ENCODE results near the gene DENND2C. TPM values are rescaled to one million over a fixed set of nuclear protein-coding genes. Genes with fewer than 3 reads are reported as not detected.

The DENND2C gene
- total and polyA plus RNA-seq, 2 donors (not counting 1 experiment from before 2014, with no cell fraction given), result 1.3 to 1.7 TPM

GRCh38 chr1:114588196-114588689 is 81.6 kb downstream of the DENND2C start:
- Histone ChIP-seq H3K4me1 (ENCODE audit: control insufficient read depth, extremely low read depth, insufficient read depth, low read length) (no peaks in the 10 kb centered on the region), H3K4me2 (ENCODE audit: extremely low read depth, insufficient read depth, low read length) (no peak overlapping the region), H3K9me3 (ENCODE audit: control insufficient read depth, insufficient read depth, low read depth, low read length) (no peaks in the 10 kb centered on the region), H3K27me3 (ENCODE audit: control insufficient read depth, insufficient read depth, low read length) (no peaks in the 10 kb centered on the region), H2AFZ (ENCODE audit: low read length) (no peak overlapping the region), H3K79me2 (ENCODE audit: control insufficient read depth, insufficient read depth, low read length) (no peaks in the 10 kb centered on the region), H3K4me3 (replicated peaks in 1 of 4; ENCODE audit: control extremely low read depth in 1 of 4, insufficient read depth in 1 of 4, low read depth in 3 of 4, low read length in 4 of 4) (no peak overlapping the region), H3K9ac (ENCODE audit: insufficient read depth, low read length) (no peak overlapping the region), H4K20me1 (ENCODE audit: control insufficient read depth, extremely low read depth, insufficient read depth, low read length) (no peaks in the 10 kb centered on the region), H3K36me3 (ENCODE audit: control insufficient read depth, insufficient read depth, low read length) (no peaks in the 10 kb centered on the region), H3K27ac (ENCODE audit: insufficient read depth, low read length) (no peak overlapping the region)
- DNase-seq (ENCODE audit: low read depth in 2 of 2), result no peak
- TF ChIP-seq CTCF (conservative IDR thresholded peaks at IDR 0.05 in 1 of 2, IDR thresholded peaks at IDR 0.05 in 1 of 2; ENCODE audit: low read depth in 1 of 2, low read length in 2 of 2) (no peak), EZH2 (IDR thresholded peaks at IDR 0.05; ENCODE audit: low read length, missing control alignments) (no peak)

DNA sequence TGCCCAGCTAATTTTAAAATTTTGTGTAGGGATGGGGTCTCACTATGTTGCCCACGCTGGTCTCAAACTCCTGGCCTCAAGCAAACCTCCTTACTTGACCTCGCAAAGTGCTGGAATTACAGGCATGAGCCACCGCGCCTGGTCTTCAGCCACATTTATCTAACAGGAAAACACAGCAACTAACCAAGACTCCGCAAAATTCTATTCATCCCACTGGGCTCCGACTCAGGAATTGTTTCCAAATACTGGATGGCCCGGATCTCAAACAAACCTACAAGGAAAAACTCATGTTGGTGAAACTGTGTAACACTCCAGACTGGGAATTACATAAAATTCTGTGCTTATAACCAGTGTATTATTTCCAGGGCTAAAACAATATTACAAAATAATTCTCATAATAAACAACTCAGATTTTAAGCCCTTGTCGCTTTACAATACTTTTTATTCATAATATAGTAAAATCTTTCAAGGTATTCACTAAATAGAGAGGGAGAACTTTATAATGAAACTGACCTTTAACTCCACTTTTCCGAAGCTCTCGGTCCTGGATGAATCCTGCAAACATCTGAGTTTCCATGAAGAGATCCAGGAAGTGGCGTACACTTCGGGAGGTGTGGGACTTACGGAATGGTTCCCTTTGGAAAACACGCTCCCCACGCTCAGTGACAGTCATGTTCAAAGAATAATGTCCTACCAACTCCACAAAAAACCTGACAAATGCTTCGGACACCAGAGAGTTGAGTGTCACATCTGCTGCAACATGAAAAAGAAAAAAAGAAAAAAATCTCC is 82.5 kb downstream of the DENND2C start:
- Histone ChIP-seq H3K27me3 (ENCODE audit: control insufficient read depth, insufficient read depth, low read length) (no peaks in the 10 kb centered on the region), H2AFZ (ENCODE audit: low read length) (no peak overlapping the region), H3K9me3 (ENCODE audit: control insufficient read depth, insufficient read depth, low read depth, low read length) (no peaks in the 10 kb centered on the region), H4K20me1 (ENCODE audit: control insufficient read depth, extremely low read depth, insufficient read depth, low read length) (no peaks in the 10 kb centered on the region), H3K4me3 (replicated peaks in 1 of 4; ENCODE audit: control extremely low read depth in 1 of 4, insufficient read depth in 1 of 4, low read depth in 3 of 4, low read length in 4 of 4) (no peak overlapping the region), H3K4me2 (ENCODE audit: extremely low read depth, insufficient read depth, low read length) (no peak overlapping the region), H3K4me1 (ENCODE audit: control insufficient read depth, extremely low read depth, insufficient read depth, low read length) (no peaks in the 10 kb centered on the region), H3K9ac (ENCODE audit: insufficient read depth, low read length) (no peak overlapping the region), H3K79me2 (ENCODE audit: control insufficient read depth, insufficient read depth, low read length) (no peaks in the 10 kb centered on the region), H3K36me3 (ENCODE audit: control insufficient read depth, insufficient read depth, low read length) (no peaks in the 10 kb centered on the region), H3K27ac (ENCODE audit: insufficient read depth, low read length) (no peak overlapping the region)
- TF ChIP-seq CTCF (conservative IDR thresholded peaks at IDR 0.05 in 1 of 2, IDR thresholded peaks at IDR 0.05 in 1 of 2; ENCODE audit: low read depth in 1 of 2, low read length in 2 of 2) (no peak), EZH2 (IDR thresholded peaks at IDR 0.05; ENCODE audit: low read length, missing control alignments) (no peak)
- no peak for DNase-seq (ENCODE audit: low read depth in 2 of 2)

- no peak for TF ChIP-seq EZH2 (IDR thresholded peaks at IDR 0.05; ENCODE audit: low read length, missing control alignments)
- TF ChIP-seq CTCF (conservative IDR thresholded peaks at IDR 0.05 in 1 of 2, IDR thresholded peaks at IDR 0.05 in 1 of 2; ENCODE audit: low read depth in 1 of 2, low read length in 2 of 2), result no peak
- no peaks in the 10 kb centered on the region for H3K4me1 ChIP-seq (ENCODE audit: control insufficient read depth, extremely low read depth, insufficient read depth, low read length)
Measured at GRCh38 chr1:114586513-114587047, 83.3 kb downstream of the DENND2C start.

More at GRCh38 chr1:114586513-114587047, 83.3 kb downstream of the DENND2C start:
- Histone ChIP-seq H3K9ac (ENCODE audit: insufficient read depth, low read length) (no peak overlapping the region), H4K20me1 (ENCODE audit: control insufficient read depth, extremely low read depth, insufficient read depth, low read length) (no peaks in the 10 kb centered on the region), H3K27ac (ENCODE audit: insufficient read depth, low read length) (no peak overlapping the region), H3K9me3 (ENCODE audit: control insufficient read depth, insufficient read depth, low read depth, low read length) (no peaks in the 10 kb centered on the region), H3K79me2 (ENCODE audit: control insufficient read depth, insufficient read depth, low read length) (no peaks in the 10 kb centered on the region), H3K4me2 (ENCODE audit: extremely low read depth, insufficient read depth, low read length) (no peak overlapping the region), H2AFZ (ENCODE audit: low read length) (no peak overlapping the region), H3K27me3 (ENCODE audit: control insufficient read depth, insufficient read depth, low read length) (no peaks in the 10 kb centered on the region), H3K4me3 (replicated peaks in 1 of 4; ENCODE audit: control extremely low read depth in 1 of 4, insufficient read depth in 1 of 4, low read depth in 3 of 4, low read length in 4 of 4) (no peak overlapping the region), H3K36me3 (ENCODE audit: control insufficient read depth, insufficient read depth, low read length) (no peaks in the 10 kb centered on the region)
- DNase-seq (ENCODE audit: low read depth in 2 of 2), result no peak
